HL-60/S4 treated with retinoic acid at 250 ng/mL for 4 days and 3 days (cell line): Measurements from ENCODE around the gene PTEN.
"Not testable (repeated sequence)": the region's sequence is repeated elsewhere in the genome, so short reads cannot be mapped to it uniquely, and the experiment has no call there.

Experiments
- in situ Hi-C: fragments of 300-500 bp; cut with MboI; formaldehyde crosslinking; loops from 2 replicates; pipeline ENCODE4 v1.7.0; 2022; ENCODE audit warnings: low sequenced_read_pairs

The PTEN gene

GRCh38 chr10:87863053-87863943 lies at the start of gene PTEN, which contains the start of gene KLLN:
PTEN (plus strand) TSS chr10:87863625; CDS start chr10:87864470, 845 bp downstream.
KLLN (minus strand) TSS chr10:87863533; CDS start chr10:87862487, 1,046 bp downstream.
- in situ Hi-C loops, result loop anchor here (10.0 to 25.0 kb wide), 2 partner anchors 522 to 674 kb away; no protein-coding TSS in a partner anchor

- in situ Hi-C loops, result no loop called here
Observed at GRCh38 chr10:87816163-87816897, 47.1 kb upstream of the PTEN start.

GRCh38 chr10:87816898-87817608 lies 46.4 kb upstream of the PTEN start:
- in situ Hi-C loops, result no loop called here

GRCh38 chr10:87817609-87818504 lies 45.6 kb upstream of the PTEN start, which contains the start of gene ATAD1:
ATAD1 (minus strand) TSS chr10:87818226; CDS start chr10:87814599, 3,627 bp downstream.
- in situ Hi-C loops, result no loop called here

- in situ Hi-C loops, result no loop called here
Observed at GRCh38 chr10:87818505-87819288, 44.7 kb upstream of the PTEN start.

- in situ Hi-C loops, result no loop called here
Observed at GRCh38 chr10:87819289-87819585, 44.2 kb upstream of the PTEN start.

- in situ Hi-C loops, result no loop called here
Observed at GRCh38 chr10:87826653-87827052, 36.8 kb upstream of the PTEN start.

GRCh38 chr10:87827681-87828080 lies 35.7 kb upstream of the PTEN start:
- in situ Hi-C loops, result no loop called here

GRCh38 chr10:87829051-87829450 lies 34.4 kb upstream of the PTEN start:
- in situ Hi-C loops, result not testable (repeated sequence)

GRCh38 chr10:87829986-87830729 lies 33.3 kb upstream of the PTEN start:
- in situ Hi-C loops, result no loop called here

GRCh38 chr10:87836098-87836497 lies 27.3 kb upstream of the PTEN start:
- in situ Hi-C loops, result no loop called here

- in situ Hi-C loops, result no loop called here
Observed at GRCh38 chr10:87837445-87837844, 26.0 kb upstream of the PTEN start.

- in situ Hi-C loops, result no loop called here
Observed at GRCh38 chr10:87838650-87839049, 24.8 kb upstream of the PTEN start.

GRCh38 chr10:87841186-87841585 lies 22.2 kb upstream of the PTEN start:
- in situ Hi-C loops, result no loop called here

GRCh38 chr10:87842220-87842641 lies 21.2 kb upstream of the PTEN start:
- in situ Hi-C loops, result no loop called here

GRCh38 chr10:87842776-87843497 lies 20.5 kb upstream of the PTEN start:
- in situ Hi-C loops, result no loop called here

- in situ Hi-C loops, result no loop called here
Observed at GRCh38 chr10:87843714-87844113, 19.7 kb upstream of the PTEN start.
